H9 (cell line): ENCODE results near the gene RAB1B. TPM values are rescaled to one million over a fixed set of nuclear protein-coding genes. Genes with fewer than 3 reads are reported as not detected.

Experiments
- DNase-seq: peaks from one replicate; pipeline ENCODE4 v3.0.0-alpha.2; 2017
- H2AFZ ChIP-seq: one replicate; pipeline ENCODE4 v1.6.1; 2013; ENCODE audit warnings: mild to moderate bottlenecking, low read length, control low read depth, moderate library complexity
- H2AK5ac ChIP-seq: 2 replicates; pipeline ENCODE4 v1.6.1; 2013; ENCODE audit warnings: low read length, control low read depth, mixed read lengths; ENCODE audit not compliant: insufficient read length
- H2BK120ac ChIP-seq: one replicate; pipeline ENCODE4 v1.6.1; 2013; ENCODE audit warnings: low read depth, mild to moderate bottlenecking, low read length, control low read depth, inconsistent platforms; ENCODE audit not compliant: poor library complexity, severe bottlenecking
- H2BK12ac ChIP-seq: 2 replicates; pipeline ENCODE4 v1.6.1; 2013; ENCODE audit warnings: low read length, control low read depth, mixed read lengths, low read depth; ENCODE audit not compliant: insufficient read length
- H2BK15ac ChIP-seq: 2 replicates; pipeline ENCODE4 v1.6.1; 2013; ENCODE audit warnings: low read depth, low read length, control low read depth
- H2BK20ac ChIP-seq: one replicate; pipeline ENCODE4 v1.6.1; 2013; ENCODE audit warnings: low read depth, mild to moderate bottlenecking, low read length, control low read depth, inconsistent platforms; ENCODE audit not compliant: poor library complexity, severe bottlenecking
- H2BK5ac ChIP-seq: 2 replicates; pipeline ENCODE4 v1.6.1; 2013; ENCODE audit warnings: low read length, control low read depth, mixed read lengths; ENCODE audit not compliant: insufficient read length
- H3K14ac ChIP-seq: 2 replicates; pipeline ENCODE4 v1.6.1; 2013; ENCODE audit warnings: low read length, control low read depth; ENCODE audit not compliant: insufficient read depth
- H3K18ac ChIP-seq: 2 replicates; pipeline ENCODE4 v1.6.1; 2013; ENCODE audit warnings: low read depth, mild to moderate bottlenecking, mixed read lengths, low read length, control low read depth; ENCODE audit not compliant: insufficient read length
- H3K23ac ChIP-seq: 2 replicates; pipeline ENCODE4 v1.6.1; 2013; ENCODE audit warnings: low read length, control low read depth, mixed read lengths, low read depth; ENCODE audit not compliant: insufficient read length
- H3K23me2 ChIP-seq: 2 replicates; pipeline ENCODE4 v1.6.1; 2013; ENCODE audit warnings: low read depth, mild to moderate bottlenecking, mixed read lengths, low read length, control low read depth; ENCODE audit not compliant: insufficient read length, poor library complexity, severe bottlenecking
- H3K27ac ChIP-seq: 2 replicates; pipeline ENCODE4 v1.5.1; 2013; ENCODE audit warnings: low read length, control low read depth, mixed read lengths, low read depth; ENCODE audit not compliant: insufficient read length
- H3K27me3 ChIP-seq: 2 replicates; pipeline ENCODE4 v1.6.1; 2013; ENCODE audit warnings: low read length, control low read depth, inconsistent platforms; ENCODE audit not compliant: insufficient read depth
- H3K4ac ChIP-seq: 2 replicates; pipeline ENCODE4 v1.6.1; 2013; ENCODE audit warnings: low read depth, mild to moderate bottlenecking, control low read depth, inconsistent platforms, low read length, moderate library complexity
- H3K4me1 ChIP-seq: 2 replicates; pipeline ENCODE4 v1.6.1; 2013; ENCODE audit warnings: low read length, control low read depth, inconsistent platforms; ENCODE audit not compliant: insufficient read depth
- H3K4me2 ChIP-seq: 2 replicates; pipeline ENCODE4 v1.6.1; 2013; ENCODE audit warnings: low read length, control low read depth, mixed read lengths; ENCODE audit not compliant: insufficient read length, insufficient read depth
- H3K56ac ChIP-seq: 2 replicates; pipeline ENCODE4 v1.6.1; 2013; ENCODE audit warnings: low read depth, mild to moderate bottlenecking, mixed read lengths, low read length, control low read depth; ENCODE audit not compliant: insufficient read length
- H3K79me1 ChIP-seq: 2 replicates; pipeline ENCODE4 v1.6.1; 2013; ENCODE audit warnings: low read depth, mild to moderate bottlenecking, moderate library complexity, low read length, control low read depth, inconsistent platforms; ENCODE audit not compliant: insufficient read depth, poor library complexity, severe bottlenecking
- H3K79me2 ChIP-seq: 2 replicates; pipeline ENCODE4 v1.6.1; 2013; ENCODE audit warnings: low read length, control low read depth, inconsistent platforms; ENCODE audit not compliant: insufficient read depth
- H3K9ac ChIP-seq: 2 replicates; pipeline ENCODE4 v1.6.1; 2013; ENCODE audit warnings: low read length, control low read depth, mixed read lengths; ENCODE audit not compliant: insufficient read length; ENCODE audit errors: extremely low read depth
- H3K9me3 ChIP-seq: one replicate; pipeline ENCODE4 v1.6.1; 2013; ENCODE audit warnings: low read depth, low read length, inconsistent platforms; ENCODE audit not compliant: control insufficient read depth
- H3T11ph ChIP-seq: one replicate; pipeline ENCODE4 v1.6.1; 2013; ENCODE audit warnings: mild to moderate bottlenecking, low read length, control low read depth, inconsistent platforms
- H4K20me1 ChIP-seq: one replicate; pipeline ENCODE4 v1.6.1; 2013; ENCODE audit not compliant: control insufficient read depth, insufficient read length, insufficient read depth
- H4K5ac ChIP-seq: 2 replicates; pipeline ENCODE4 v1.6.1; 2013; ENCODE audit warnings: low read depth, mild to moderate bottlenecking, mixed read lengths, low read length, control low read depth; ENCODE audit not compliant: insufficient read length
- H4K8ac ChIP-seq: replicated peaks from 2 replicates; pipeline ENCODE4 v1.6.1; 2013; ENCODE audit warnings: low read length, control low read depth, mixed read lengths, low read depth; ENCODE audit not compliant: insufficient read length
- H4K91ac ChIP-seq: 2 replicates; pipeline ENCODE4 v1.6.1; 2013; ENCODE audit warnings: low read depth, mild to moderate bottlenecking, moderate library complexity, mixed read lengths, low read length, control low read depth; ENCODE audit not compliant: insufficient read length
- H3K27ac Mint-ChIP-seq, 3 experiments: 2 replicates in 2 of 3; 3 replicates in 1 of 3; pipeline ENCODE4 v1.8.0; 2020 to 2021; ENCODE audit warnings: mixed read lengths in 3 of 3, mild to moderate bottlenecking in 1 of 3, moderate library complexity in 1 of 3
- H3K27me3 Mint-ChIP-seq: 2 replicates; pipeline ENCODE4 v1.8.0; 2021; ENCODE audit warnings: low read depth, mild to moderate bottlenecking, moderate library complexity, mixed read lengths
- H3K36me3 Mint-ChIP-seq, 3 experiments: 2 replicates in 2 of 3; 3 replicates in 1 of 3; pipeline ENCODE4 v1.8.0; 2020 to 2021; ENCODE audit warnings: low read depth in 3 of 3, mixed read lengths in 3 of 3; ENCODE audit not compliant: insufficient read depth in 1 of 3
- H3K4me1 Mint-ChIP-seq, 2 experiments: 2 replicates each; pipeline ENCODE4 v1.8.0; 2020; ENCODE audit warnings: mixed read lengths in 2 of 2
- H3K4me3 Mint-ChIP-seq, 2 experiments: 2 replicates in 1 of 2; 3 replicates in 1 of 2; pipeline ENCODE4 v1.8.0; 2020 to 2021; ENCODE audit warnings: mild to moderate bottlenecking in 2 of 2, mixed read lengths in 2 of 2, moderate library complexity in 1 of 2
- H3K9me3 Mint-ChIP-seq, 2 experiments: 2 replicates in 1 of 2; 3 replicates in 1 of 2; pipeline ENCODE4 v1.8.0; 2020; ENCODE audit warnings: mild to moderate bottlenecking in 2 of 2, mixed read lengths in 2 of 2, moderate library complexity in 1 of 2
- CTCF ChIP-seq: fragments of 200-600 bp; sonication (generic); conservative IDR thresholded peaks from 3 replicates; pipeline ENCODE4 v1.8.0; 2021; ENCODE audit warnings: antibody characterized with exemption, mild to moderate bottlenecking
- WGBS: extraction: QIAGEN DNeasy Blood & Tissue Kit; methylation state at CpG from one replicate; pipeline ENCODE4 v1.1.7; 2013; ENCODE audit warnings: missing lambda C conversion rate, low lambda C conversion rate, mixed read lengths; ENCODE audit not compliant: insufficient read length; ENCODE audit errors: extremely low coverage; 5-methylcytosine and 5-hydroxymethylcytosine counted together
- total RNA-seq: library from RNA; stranded (reverse); gene quantifications from 2 replicates; pipeline ENCODE4 v1.2.1, GENCODE V29; 2021

Gene RAB1B
- total RNA-seq, 1 experiment from 2014 or later, result 118 TPM

GRCh38 chr11:66240781-66241136, 27.7 kb upstream of the RAB1B start:
- no peak for DNase-seq
- Histone ChIP-seq H2BK12ac (no peak overlapping the region), H3T11ph (no peak overlapping the region), H2AK5ac (no peak overlapping the region), H3K23ac (no peak overlapping the region), H3K9me3 (no peaks in the 10 kb centered on the region), H3K18ac (no peak overlapping the region), H3K14ac (no peak overlapping the region), H2AFZ (no peak overlapping the region), H3K27me3 (no peaks in the 10 kb centered on the region), H4K20me1 (no peaks in the 10 kb centered on the region), H3K27ac (no peak overlapping the region), H3K23me2 (no peaks in the 10 kb centered on the region), H2BK20ac (no peak overlapping the region), H2BK15ac (no peak overlapping the region), H3K4ac (no peak overlapping the region), H3K4me1 (no peaks in the 10 kb centered on the region), H3K79me1 (no peaks in the 10 kb centered on the region), H3K4me2 (no peak overlapping the region), H3K79me2 (no peaks in the 10 kb centered on the region), H4K8ac (no peak overlapping the region), H3K56ac (no peak overlapping the region), H4K5ac (no peak overlapping the region), H3K9ac (no peak overlapping the region), H2BK5ac (no peak overlapping the region), H4K91ac (no peak overlapping the region), H2BK120ac (no peak overlapping the region)
- Mint-ChIP-seq H3K9me3 (no peaks in the 10 kb centered on the region), H3K27me3 (peaks cover 3% of the 10 kb centered on the region; the same call in 1 of the 2 replicates), H3K36me3 (peaks cover 0 to 8% (median 1%) of the 10 kb centered on the region in 3 experiments; a peak in 2 of 7 replicates), H3K4me3 (no peak overlapping the region), H3K4me1 (peaks cover 5% of the 10 kb centered on the region in 2 experiments; a peak in 3 of 4 replicates), H3K27ac (peak overlapping the region in 2 of 3 experiments; percentile 44 to 92; a peak in 2 of 7 replicates)
- no peak for TF ChIP-seq CTCF
- no CpG with 5 or more reads among the region's 9 CpGs for WGBS
